ENCODE measurements around the gene PRAMEF18.
"Not testable (repeated sequence)": the region's sequence is repeated elsewhere in the genome, so short reads cannot be mapped to it uniquely, and the experiment has no call there.

The PRAMEF18 gene

DNA sequence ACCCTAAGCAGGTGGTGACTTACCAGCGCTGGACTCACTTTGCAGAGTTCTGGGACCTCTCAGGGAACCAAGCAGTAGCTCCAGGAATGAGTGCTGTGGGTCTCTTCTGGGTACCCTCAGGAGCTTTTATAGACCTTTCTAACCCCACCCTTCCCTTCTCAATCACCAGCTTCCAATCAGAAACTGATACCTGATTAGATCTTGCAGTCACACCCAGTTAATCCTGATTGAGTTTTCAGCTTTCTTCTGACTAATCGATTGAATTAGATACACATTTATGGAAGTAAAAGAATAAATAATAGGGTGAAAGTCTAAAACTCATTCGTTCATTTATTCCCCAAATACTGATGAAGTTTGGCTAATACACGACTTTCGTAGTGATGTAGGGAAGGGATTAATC is 24.6 kb downstream of the PRAMEF18 start, which contains the start of gene PRAMEF13:
Gene PRAMEF13, minus strand, starts transcription at position 101 of the 400 bp plus-strand sequence. CDS start 1,820 bp downstream, outside the sequence.
- not testable (repeated sequence) for DNase-seq (ENCODE audit: low read depth, low spot score)

Data from brain pericyte (primary cell).